ENCODE data around the gene ANKRD13A. TPM values are rescaled to one million over a fixed set of nuclear protein-coding genes. Genes with fewer than 3 reads are reported as not detected.

ANKRD13A gene
- total RNA-seq, 1 donor from 2014 or later: 22.5 TPM

- Histone ChIP-seq H3K9me3 (ENCODE audit: insufficient read depth, low read depth, low read length) (no peaks in the 10 kb centered on the region), H3K27me3 (ENCODE audit: insufficient read depth, low read length) (no peaks in the 10 kb centered on the region), H4K20me1 (ENCODE audit: insufficient read depth, low read length) (peaks cover 26% of the 10 kb centered on the region), H3K4me3 (ENCODE audit: insufficient read depth, low read depth, low read length) (no peak overlapping the region), H3K79me2 (ENCODE audit: insufficient read depth, low read length) (peaks cover 29% of the 10 kb centered on the region), H3K36me3 (ENCODE audit: insufficient read depth, low read length) (peaks cover 61% of the 10 kb centered on the region), H3K4me1 (ENCODE audit: insufficient read depth, low read length) (peaks cover 9% of the 10 kb centered on the region), H3K4me2 (ENCODE audit: low read length) (no peak overlapping the region), H3K27ac (ENCODE audit: low read depth, low read length) (no peak overlapping the region), H3K9ac (ENCODE audit: low read length) (no peak overlapping the region), H2AFZ (ENCODE audit: low read depth, low read length) (no peak overlapping the region)
- Mint-ChIP-seq H3K27ac (ENCODE audit: unreplicated experiment) (no peak overlapping the region), H3K9me3 (ENCODE audit: unreplicated experiment) (no peaks in the 10 kb centered on the region), H3K4me3 (ENCODE audit: unreplicated experiment) (no peak overlapping the region), H3K4me1 (ENCODE audit: low read depth, unreplicated experiment) (peaks cover 9% of the 10 kb centered on the region), H3K36me3 (ENCODE audit: low read depth, unreplicated experiment) (peaks cover 14% of the 10 kb centered on the region), H3K27me3 (ENCODE audit: low read depth, unreplicated experiment) (no peaks in the 10 kb centered on the region)
- DNase-seq (ENCODE audit: low read depth) (no peak), FAIRE-seq (no peak)
- TF ChIP-seq EZH2 (IDR thresholded peaks at IDR 0.05; ENCODE audit: insufficient read depth, low read length): no peak
- no peak for TF ChIP-seq CTCF (IDR thresholded peaks at IDR 0.05; ENCODE audit: insufficient read depth, low read depth, low read length)
Observed at GRCh38 chr12:110033888-110034287, 34.7 kb downstream of the ANKRD13A start.

GRCh38 chr12:110035534-110036104 is 36.4 kb downstream of the ANKRD13A start:
- FAIRE-seq (no peak), DNase-seq (ENCODE audit: low read depth) (no peak)
- Mint-ChIP-seq H3K4me3 (ENCODE audit: unreplicated experiment) (no peak overlapping the region), H3K4me1 (ENCODE audit: low read depth, unreplicated experiment) (peaks cover 22% of the 10 kb centered on the region), H3K36me3 (ENCODE audit: low read depth, unreplicated experiment) (peaks cover 14% of the 10 kb centered on the region), H3K9me3 (ENCODE audit: unreplicated experiment) (no peaks in the 10 kb centered on the region), H3K27ac (ENCODE audit: unreplicated experiment) (no peak overlapping the region), H3K27me3 (ENCODE audit: low read depth, unreplicated experiment) (no peaks in the 10 kb centered on the region)
- no peak overlapping the region for H3K4me3 ChIP-seq (ENCODE audit: insufficient read depth, low read depth, low read length)
- H3K79me2 ChIP-seq (ENCODE audit: insufficient read depth, low read length): peaks cover 29% of the 10 kb centered on the region
- TF ChIP-seq CTCF (IDR thresholded peaks at IDR 0.05; ENCODE audit: insufficient read depth, low read depth, low read length): no peak
- TF ChIP-seq EZH2 (IDR thresholded peaks at IDR 0.05; ENCODE audit: insufficient read depth, low read length): no peak
- no peak overlapping the region for H3K9ac ChIP-seq (ENCODE audit: low read length)
- no peak overlapping the region for H3K27ac ChIP-seq (ENCODE audit: low read depth, low read length)
- peaks cover 32% of the 10 kb centered on the region for H4K20me1 ChIP-seq (ENCODE audit: insufficient read depth, low read length)
- peaks cover 19% of the 10 kb centered on the region for H3K4me1 ChIP-seq (ENCODE audit: insufficient read depth, low read length)
- peaks cover 45% of the 10 kb centered on the region for H3K36me3 ChIP-seq (ENCODE audit: insufficient read depth, low read length)
- H2AFZ ChIP-seq (ENCODE audit: low read depth, low read length): no peak overlapping the region
- no peaks in the 10 kb centered on the region for H3K9me3 ChIP-seq (ENCODE audit: insufficient read depth, low read depth, low read length)
- no peak overlapping the region for H3K4me2 ChIP-seq (ENCODE audit: low read length)
- no peaks in the 10 kb centered on the region for H3K27me3 ChIP-seq (ENCODE audit: insufficient read depth, low read length)

GRCh38 chr12:110037315-110037714 is 38.1 kb downstream of the ANKRD13A start:
- Histone ChIP-seq H2AFZ (ENCODE audit: low read depth, low read length) (no peak overlapping the region), H3K27ac (ENCODE audit: low read depth, low read length) (no peak overlapping the region)
- no peaks in the 10 kb centered on the region for H3K27me3 Mint-ChIP-seq (ENCODE audit: low read depth, unreplicated experiment)

More at GRCh38 chr12:110037315-110037714, 38.1 kb downstream of the ANKRD13A start:
- Histone ChIP-seq H3K4me1 (ENCODE audit: insufficient read depth, low read length) (peaks cover 19% of the 10 kb centered on the region), H3K79me2 (ENCODE audit: insufficient read depth, low read length) (peaks cover 43% of the 10 kb centered on the region), H3K27me3 (ENCODE audit: insufficient read depth, low read length) (no peaks in the 10 kb centered on the region), H3K4me3 (ENCODE audit: insufficient read depth, low read depth, low read length) (no peak overlapping the region), H4K20me1 (ENCODE audit: insufficient read depth, low read length) (peaks cover 32% of the 10 kb centered on the region), H3K36me3 (ENCODE audit: insufficient read depth, low read length) (peaks cover 45% of the 10 kb centered on the region), H3K9ac (ENCODE audit: low read length) (no peak overlapping the region), H3K4me2 (ENCODE audit: low read length) (no peak overlapping the region), H3K9me3 (ENCODE audit: insufficient read depth, low read depth, low read length) (no peaks in the 10 kb centered on the region)
- no peak overlapping the region for H3K27ac Mint-ChIP-seq (ENCODE audit: unreplicated experiment)
- FAIRE-seq (no peak), DNase-seq (ENCODE audit: low read depth) (no peak)
- peaks cover 17% of the 10 kb centered on the region for H3K36me3 Mint-ChIP-seq (ENCODE audit: low read depth, unreplicated experiment)
- TF ChIP-seq CTCF (IDR thresholded peaks at IDR 0.05; ENCODE audit: insufficient read depth, low read depth, low read length) (no peak), EZH2 (IDR thresholded peaks at IDR 0.05; ENCODE audit: insufficient read depth, low read length) (no peak)
- peaks cover 22% of the 10 kb centered on the region for H3K4me1 Mint-ChIP-seq (ENCODE audit: low read depth, unreplicated experiment)
- H3K4me3 Mint-ChIP-seq (ENCODE audit: unreplicated experiment): no peak overlapping the region
- no peaks in the 10 kb centered on the region for H3K9me3 Mint-ChIP-seq (ENCODE audit: unreplicated experiment)

Measured in astrocyte (in vitro differentiated cells and primary cell).